MV-4-11 (cell line): ENCODE results near the gene CKAP2.
A peak's percentile ranks its signal among the peaks of the same experiment; 100 is the strongest.
"Not testable (repeated sequence)": the region's sequence is repeated elsewhere in the genome, so short reads cannot be mapped to it uniquely, and the experiment has no call there.

Experiments
- DNase-seq: peaks from one replicate; lab custom pipeline; 2025; lab: John Stamatoyannopoulos, UW

The CKAP2 gene

GRCh38 chr13:52454820-52455676 lies at the start of gene CKAP2:
Gene CKAP2 (plus strand): TSS chr13:52455478. CDS start chr13:52455557, 79 bp downstream.
- DNase-seq = peak; percentile 95

GRCh38 chr13:52405767-52406494 lies 49.3 kb upstream of the CKAP2 start, which contains the start of gene THSD1:
Gene THSD1 (minus strand): TSS chr13:52406172. CDS start chr13:52402600, 3,572 bp downstream.
- no peak for DNase-seq

GRCh38 chr13:52406629-52407028 lies 48.6 kb upstream of the CKAP2 start:
- no peak for DNase-seq

GRCh38 chr13:52407436-52407835 lies 47.8 kb upstream of the CKAP2 start:
- not testable (repeated sequence) for DNase-seq

GRCh38 chr13:52408071-52408658 lies 47.1 kb upstream of the CKAP2 start:
- DNase-seq = not testable (repeated sequence)

- DNase-seq = no peak
Measured at GRCh38 chr13:52411629-52412028, 43.6 kb upstream of the CKAP2 start.

- DNase-seq = no peak
Measured at GRCh38 chr13:52412128-52412527, 43.1 kb upstream of the CKAP2 start.

- DNase-seq = no peak
Measured at GRCh38 chr13:52414051-52414450, 41.2 kb upstream of the CKAP2 start.

- DNase-seq = no peak
Measured at GRCh38 chr13:52414963-52415362, 40.3 kb upstream of the CKAP2 start.

GRCh38 chr13:52419080-52419479 lies 36.2 kb upstream of the CKAP2 start:
- DNase-seq = no peak

- DNase-seq = no peak
Measured at GRCh38 chr13:52421216-52421615, 34.1 kb upstream of the CKAP2 start.

GRCh38 chr13:52428295-52428694 lies 27.0 kb upstream of the CKAP2 start:
- DNase-seq = no peak

GRCh38 chr13:52432456-52432855 lies 22.8 kb upstream of the CKAP2 start:
- DNase-seq = no peak

- DNase-seq = peak; percentile 34
Measured at GRCh38 chr13:52446265-52446664, 9.0 kb upstream of the CKAP2 start.

- DNase-seq = no peak
Measured at GRCh38 chr13:52447354-52447753, 7.9 kb upstream of the CKAP2 start.

- no peak for DNase-seq
Measured at GRCh38 chr13:52447815-52448552, 7.3 kb upstream of the CKAP2 start.

- no peak for DNase-seq
Measured at GRCh38 chr13:52449331-52450011, 5.8 kb upstream of the CKAP2 start.

- DNase-seq = peak; percentile 88
Measured at GRCh38 chr13:52450012-52450792, 5.1 kb upstream of the CKAP2 start, which contains the start of gene VPS36. Gene VPS36 (minus strand): TSS chr13:52450634. CDS start chr13:52450594, 40 bp downstream.

- DNase-seq = no peak
Measured at GRCh38 chr13:52450793-52451116, 4.5 kb upstream of the CKAP2 start.

- DNase-seq = no peak
Measured at GRCh38 chr13:52451135-52451804, 4.0 kb upstream of the CKAP2 start.
